Measurements from ENCODE around the gene UBXN2A.
"Not testable (repeated sequence)": the region's sequence is repeated elsewhere in the genome, so short reads cannot be mapped to it uniquely, and the experiment has no call there.

The UBXN2A gene

GRCh38 chr2:24014902-24015301, 74.6 kb downstream of the UBXN2A start:
- DNase-seq = not testable (repeated sequence)

DNA sequence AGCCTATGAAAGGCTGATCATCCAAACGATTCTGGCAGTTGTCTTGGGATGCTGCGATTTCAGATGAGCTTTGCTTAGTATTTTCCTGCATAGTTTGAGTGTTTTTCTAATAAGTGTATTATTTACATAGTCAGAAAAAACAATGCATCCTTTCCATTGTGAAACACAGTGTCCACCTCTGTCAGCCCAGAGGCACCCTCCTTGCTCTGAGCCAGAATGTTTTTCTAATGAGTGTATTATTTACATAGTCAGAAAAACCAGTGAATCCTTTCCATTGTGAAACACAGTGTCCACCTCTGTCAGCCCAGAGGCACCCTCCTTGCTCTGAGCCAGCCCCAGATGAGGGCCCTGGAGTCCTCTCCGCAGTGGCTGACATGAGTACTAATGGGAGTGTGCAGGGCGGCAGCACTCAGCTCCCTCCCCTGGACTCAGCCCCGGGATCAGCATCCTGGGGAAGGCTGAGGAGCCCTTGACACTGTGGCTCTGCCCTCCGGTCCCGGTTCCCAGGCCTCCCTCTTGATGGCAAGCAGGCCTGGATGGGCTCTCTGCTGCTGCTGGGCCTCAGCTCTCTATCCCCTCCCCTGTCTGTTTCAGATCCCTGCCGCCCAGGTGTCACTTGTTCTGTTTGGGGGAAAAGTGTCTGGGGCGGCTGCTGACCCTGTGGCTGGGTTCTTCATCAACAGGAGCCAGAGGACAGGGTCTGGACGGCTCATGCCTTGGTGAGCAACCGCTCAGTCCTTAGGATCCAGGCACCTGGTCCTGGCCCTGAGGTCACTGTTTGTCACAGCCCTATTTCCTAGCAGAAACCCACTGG, 75.5 kb downstream of the UBXN2A start:
- DNase-seq = no peak

- DNase-seq = no peak
Measured at GRCh38 chr2:24016376-24016761, 76.1 kb downstream of the UBXN2A start.

GRCh38 chr2:24016853-24017703, 76.8 kb downstream of the UBXN2A start:
- DNase-seq = no peak

DNA sequence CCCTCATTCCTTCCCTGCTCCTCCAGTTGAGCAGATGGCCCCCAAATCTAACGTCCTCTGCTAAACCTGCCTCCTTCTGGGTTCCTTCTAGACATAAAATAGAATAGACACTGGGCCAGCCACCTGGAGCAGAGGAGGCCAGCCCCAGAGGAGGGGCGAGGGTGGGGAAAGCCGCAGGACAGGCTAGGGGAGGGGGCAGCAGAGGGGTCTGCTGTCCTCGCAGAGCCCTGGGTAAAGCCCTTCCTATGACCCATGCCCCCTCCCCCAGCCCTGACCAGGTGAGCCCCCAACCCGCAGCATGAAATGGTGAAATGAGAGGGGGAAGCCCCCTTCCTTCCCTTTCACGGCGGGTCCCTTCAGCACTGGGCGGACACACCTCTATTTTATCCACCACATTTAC, 77.4 kb downstream of the UBXN2A start:
- DNase-seq = no peak

- no peak for DNase-seq
Measured at GRCh38 chr2:24018241-24018640, 78.0 kb downstream of the UBXN2A start.

GRCh38 chr2:24019729-24020128, 79.5 kb downstream of the UBXN2A start:
- no peak for DNase-seq

- DNase-seq = no peak
Measured at GRCh38 chr2:24020244-24020643, 80.0 kb downstream of the UBXN2A start.

GRCh38 chr2:24021122-24021998, 81.1 kb downstream of the UBXN2A start:
- DNase-seq = no peak

- no peak for DNase-seq
Measured at GRCh38 chr2:24022324-24022974, 82.2 kb downstream of the UBXN2A start.

GRCh38 chr2:24022975-24023575, 82.8 kb downstream of the UBXN2A start:
- no peak for DNase-seq

DNA sequence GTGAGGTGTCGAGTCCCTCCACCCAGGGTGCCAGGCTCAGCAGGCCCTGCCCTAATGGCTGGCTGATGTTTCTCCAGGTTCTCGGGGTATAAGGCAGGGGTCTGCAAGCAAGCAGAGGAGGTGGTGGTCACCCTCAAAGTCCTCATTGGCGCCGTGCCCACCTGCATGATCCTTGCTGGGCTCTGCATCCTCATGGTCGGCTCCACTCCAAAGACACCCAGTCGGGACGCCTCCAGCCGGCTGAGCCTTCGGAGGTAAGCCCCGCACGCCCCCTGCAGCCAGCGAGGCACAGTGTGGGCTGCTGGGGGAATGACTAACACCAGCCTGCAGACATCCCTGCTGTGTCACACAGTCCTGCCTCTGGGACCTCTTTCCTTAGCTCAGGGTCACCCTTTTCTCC, 83.8 kb downstream of the UBXN2A start:
- DNase-seq = no peak

DNA sequence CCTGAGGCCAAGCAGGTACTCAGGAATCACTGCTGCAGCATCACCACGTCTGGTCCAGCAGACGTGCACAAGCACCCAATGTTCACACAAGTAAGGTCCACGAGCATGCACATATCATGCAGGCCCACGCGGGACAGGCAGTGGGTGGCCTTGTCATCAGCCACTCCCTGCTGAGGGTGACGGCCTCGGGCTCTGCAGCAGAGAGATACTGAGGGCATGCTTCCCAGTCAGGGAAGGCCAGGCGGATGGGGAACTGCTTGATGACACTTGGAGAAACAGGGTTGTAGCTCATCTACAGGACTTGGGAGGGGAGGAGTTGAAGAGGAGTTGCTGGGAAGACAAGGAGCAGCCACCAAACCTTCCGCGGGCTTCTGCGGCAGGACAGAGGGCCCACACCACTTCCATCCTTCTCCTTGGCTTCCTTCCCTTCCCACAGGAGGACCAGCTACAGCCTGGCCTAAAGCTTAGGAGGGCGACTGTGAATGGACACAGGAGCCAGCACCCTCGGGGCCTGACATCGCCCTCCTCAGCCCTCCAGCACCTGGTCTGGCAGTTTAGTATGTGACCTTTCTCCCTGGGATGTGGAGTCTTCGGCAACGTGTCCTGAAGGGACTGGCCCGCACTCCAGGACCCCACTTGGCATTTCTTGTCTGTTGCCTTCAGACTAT, 84.9 kb downstream of the UBXN2A start:
- DNase-seq = no peak

GRCh38 chr2:24026233-24026632, 86.0 kb downstream of the UBXN2A start:
- no peak for DNase-seq

- DNase-seq = no peak
Measured at GRCh38 chr2:24038786-24039499, 98.7 kb downstream of the UBXN2A start.

DNA sequence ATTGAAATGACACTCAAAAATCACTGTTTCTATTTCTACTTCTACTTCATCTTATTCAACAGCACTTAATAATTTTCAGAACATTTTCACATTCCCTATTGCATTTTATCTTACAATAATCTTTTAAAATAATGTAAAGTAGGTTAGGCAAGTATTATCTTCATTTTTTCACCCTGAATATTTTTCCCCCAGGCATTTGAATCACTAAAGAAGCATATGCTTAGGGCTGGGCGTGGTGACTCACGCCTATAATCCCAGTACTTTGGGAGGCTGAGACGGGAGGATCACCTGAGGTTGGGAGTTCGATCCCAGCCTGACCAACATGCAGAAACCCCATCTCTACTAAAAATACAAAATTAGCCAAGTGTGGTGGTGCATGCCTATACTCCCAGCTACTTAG, 100.2 kb downstream of the UBXN2A start:
- no peak for DNase-seq

- DNase-seq = not testable (repeated sequence)
Measured at GRCh38 chr2:24043133-24043532, 102.9 kb downstream of the UBXN2A start.

DNA sequence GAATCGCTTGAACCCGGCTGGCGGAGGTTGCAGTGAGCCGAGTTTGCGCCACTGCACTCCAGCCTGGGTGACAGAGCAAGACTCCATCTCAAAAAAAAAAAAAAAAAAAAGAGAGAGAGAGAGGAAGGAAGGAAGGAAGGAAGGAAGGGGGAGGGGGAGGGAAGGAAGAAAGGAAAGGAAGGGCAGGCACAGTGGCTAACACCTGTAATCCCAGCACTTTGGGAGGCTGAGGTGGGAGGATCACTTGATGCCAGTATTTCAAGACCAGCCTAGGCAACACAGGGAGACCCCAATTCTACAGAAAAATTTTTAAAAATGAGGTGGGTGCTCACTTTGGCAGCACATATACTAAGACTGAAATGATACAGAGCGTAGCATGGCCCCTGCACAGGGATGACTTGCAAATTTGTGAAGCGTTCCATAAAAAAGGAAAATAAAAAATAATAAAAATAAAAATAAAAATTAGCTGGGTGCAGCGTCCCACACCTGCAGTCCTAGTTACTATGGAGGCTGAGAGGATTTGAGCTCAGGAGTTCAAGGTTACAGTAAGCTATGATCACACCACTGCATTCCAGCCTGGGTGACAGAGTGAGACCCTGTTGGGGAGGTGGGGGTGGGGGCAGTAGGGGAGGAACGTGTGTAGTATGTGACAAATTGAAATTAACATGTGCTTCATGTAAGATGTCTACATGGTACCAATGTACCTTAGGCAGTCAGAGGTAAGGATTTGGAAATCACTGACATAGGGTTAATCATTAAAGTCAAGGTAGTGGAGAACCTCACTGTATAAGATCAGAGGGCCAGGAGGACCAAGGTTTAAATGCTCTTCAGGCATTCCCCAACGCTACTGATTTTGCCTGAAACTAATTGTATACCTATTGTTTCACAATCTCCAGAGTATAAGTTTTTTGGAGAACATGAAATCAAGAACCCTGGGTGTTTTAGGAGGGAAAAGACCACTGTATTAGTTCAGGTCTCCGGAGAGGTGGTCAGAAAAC, 105.5 kb downstream of the UBXN2A start:
- DNase-seq = no peak

DNA sequence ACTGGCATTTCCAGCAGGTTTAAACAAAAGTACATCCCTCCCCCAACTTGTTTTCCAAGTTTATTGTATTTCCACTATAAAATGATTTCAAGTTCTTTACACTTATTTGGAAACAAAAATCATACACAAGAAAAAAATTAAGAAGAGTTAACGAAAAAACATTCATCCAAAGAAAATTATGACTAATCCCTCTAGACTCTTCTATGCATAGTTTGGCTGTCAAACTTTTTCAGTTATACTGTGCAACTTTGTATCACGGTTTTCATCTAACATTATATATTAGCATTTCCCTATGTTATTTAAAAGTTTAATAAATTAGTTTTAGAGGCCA, 106.3 kb downstream of the UBXN2A start:
- no peak for DNase-seq
